Loucy (cell line): ENCODE measurements around the gene ASCC2.

Experiments used
- CTCF ChIP-seq: fragments of 200-600 bp; sonication (generic); conservative IDR thresholded peaks from 2 replicates; pipeline ENCODE4 v1.5.1; 2014; ENCODE audit warnings: mild to moderate bottlenecking, antibody characterized with exemption, low read length
- EZH2phosphoT487 ChIP-seq: fragments of 200-600 bp; IDR thresholded peaks from 2 replicates; pipeline ENCODE4 v1.6.1; 2018; ENCODE audit warnings: antibody characterized with exemption, mild to moderate bottlenecking, moderate library complexity, borderline replicate concordance

- TF ChIP-seq CTCF (no peak), EZH2phosphoT487 (no peak)
Measured at GRCh38 chr22:29831186-29831921, 6.7 kb downstream of the ASCC2 start.
